Breast epithelium (tissue), 4 donors: Measurements from ENCODE around the gene TRIM36. TPM values are rescaled to one million over a fixed set of nuclear protein-coding genes. Genes with fewer than 3 reads are reported as not detected.
A peak's percentile ranks its signal among the peaks of the same experiment; 100 is the strongest.

Experiments
- DNase-seq, 2 donors: peaks; one replicate each; pipeline ENCODE4 v3.0.0-alpha.2; 2019; ENCODE audit warnings: low spot score in 2 of 2
- H3K27ac ChIP-seq, 2 donors: fragments of 200-600 bp; sonication (generic) in 1 of 2; one replicate each; pipeline ENCODE4 v1.5.1; 2016 to 2019; ENCODE audit warnings: mild to moderate bottlenecking in 1 of 2
- H3K27me3 ChIP-seq, 2 donors: fragments of 200-600 bp; sonication (generic) in 1 of 2; one replicate each; pipeline versions ENCODE4 v1.5.1 to v1.6.0; 2017 to 2019; ENCODE audit warnings: control low read depth in 1 of 2, mild to moderate bottlenecking in 1 of 2
- H3K36me3 ChIP-seq: fragments of 200-600 bp; one replicate; pipeline ENCODE4 v1.5.1; 2019
- H3K4me1 ChIP-seq, 2 donors: fragments of 200-600 bp; sonication (generic); one replicate each; pipeline ENCODE4 v1.5.1; 2016 to 2019; ENCODE audit warnings: control low read depth in 1 of 2
- H3K4me3 ChIP-seq, 3 donors: fragments of 200-600 bp; sonication (generic); 1 replicate in 2 of 3; 2 replicates in 1 of 3; pipeline ENCODE4 v1.5.1; 2016 to 2019; ENCODE audit warnings: mild to moderate bottlenecking in 3 of 3, moderate library complexity in 2 of 3
- H3K9me3 ChIP-seq, 2 donors: fragments of 200-600 bp; sonication (generic) in 1 of 2; one replicate each; pipeline ENCODE4 v1.5.1; 2016 to 2019; ENCODE audit warnings: control low read depth in 1 of 2
- CTCF ChIP-seq, 3 donors: fragments of 450-650 bp; IDR thresholded peaks; one replicate each; pipeline ENCODE4 v1.5.1; 2016 to 2017; ENCODE audit warnings: antibody characterized with exemption in 3 of 3, mild to moderate bottlenecking in 3 of 3, moderate library complexity in 3 of 3
- POLR2A ChIP-seq: fragments of 450-650 bp; IDR thresholded peaks from one replicate; pipeline ENCODE4 v1.6.1; 2016; ENCODE audit warnings: antibody characterized with exemption, mild to moderate bottlenecking, moderate library complexity
- POLR2AphosphoS5 ChIP-seq, 3 donors: sonication (generic); formaldehyde crosslinking; IDR thresholded peaks; one replicate each; pipeline ENCODE4 v1.6.1; 2017; ENCODE audit warnings: antibody characterized with exemption in 3 of 3
- intact Hi-C: fragments of 100-400 bp; cut with DNase I; formaldehyde crosslinking; loops from one replicate; pipeline ENCODE4 v1.15.1; 2023; ENCODE audit warnings: low total_unique reads
- total RNA-seq, 3 donors: library from RNA; depleted of rRNA; stranded (reverse); fragments of >200 nt; gene quantifications; one replicate each; pipeline ENCODE4 v1.1.0, GENCODE V29; 2016

TRIM36 gene, protein sequence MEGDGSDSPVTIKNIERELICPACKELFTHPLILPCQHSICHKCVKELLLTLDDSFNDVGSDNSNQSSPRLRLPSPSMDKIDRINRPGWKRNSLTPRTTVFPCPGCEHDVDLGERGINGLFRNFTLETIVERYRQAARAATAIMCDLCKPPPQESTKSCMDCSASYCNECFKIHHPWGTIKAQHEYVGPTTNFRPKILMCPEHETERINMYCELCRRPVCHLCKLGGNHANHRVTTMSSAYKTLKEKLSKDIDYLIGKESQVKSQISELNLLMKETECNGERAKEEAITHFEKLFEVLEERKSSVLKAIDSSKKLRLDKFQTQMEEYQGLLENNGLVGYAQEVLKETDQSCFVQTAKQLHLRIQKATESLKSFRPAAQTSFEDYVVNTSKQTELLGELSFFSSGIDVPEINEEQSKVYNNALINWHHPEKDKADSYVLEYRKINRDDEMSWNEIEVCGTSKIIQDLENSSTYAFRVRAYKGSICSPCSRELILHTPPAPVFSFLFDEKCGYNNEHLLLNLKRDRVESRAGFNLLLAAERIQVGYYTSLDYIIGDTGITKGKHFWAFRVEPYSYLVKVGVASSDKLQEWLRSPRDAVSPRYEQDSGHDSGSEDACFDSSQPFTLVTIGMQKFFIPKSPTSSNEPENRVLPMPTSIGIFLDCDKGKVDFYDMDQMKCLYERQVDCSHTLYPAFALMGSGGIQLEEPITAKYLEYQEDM
- 1 to 10 TPM; 1.8 to 7.2 (median 6.9) TPM for total RNA-seq

DNA sequence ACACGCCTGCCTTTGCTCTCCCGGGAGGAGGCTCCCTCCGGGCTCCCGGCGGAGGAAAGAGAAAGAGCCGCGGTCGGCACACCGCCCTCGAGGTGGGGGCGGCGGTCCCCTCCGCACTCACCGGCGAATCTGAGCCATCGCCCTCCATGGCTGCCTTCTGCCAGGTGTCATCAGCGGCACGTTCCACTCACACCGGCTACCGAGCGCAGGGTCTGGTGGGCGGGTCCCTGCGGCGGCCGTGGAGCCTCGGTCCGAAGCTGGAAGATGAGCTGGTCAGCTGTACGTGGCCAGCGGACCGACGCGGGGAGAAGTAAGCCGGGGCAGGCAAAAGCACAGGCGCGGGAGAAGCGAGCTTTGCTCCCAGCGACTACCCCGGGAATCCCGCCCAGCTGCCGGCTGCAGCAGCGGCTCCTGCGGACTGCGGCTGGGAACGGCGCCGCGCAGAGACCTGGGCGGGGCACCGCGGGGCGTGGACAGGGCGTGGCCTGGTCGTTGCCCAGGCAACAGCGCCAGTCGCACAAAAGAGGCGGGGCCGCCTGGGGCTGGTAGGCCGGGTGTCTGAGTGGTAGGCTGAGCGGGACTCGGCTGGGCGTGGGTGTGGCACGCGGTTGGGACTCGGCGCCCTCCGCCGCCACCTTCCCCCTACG is at the start of gene TRIM36:
Gene TRIM36 (minus strand): TSS at position 422 of the 647 bp plus-strand sequence. CDS start 274 bp downstream, at position 148.
- Histone ChIP-seq H3K27ac (peak within 1 kb of the TSS; percentile 45 to 81), H3K4me3 (peak within 1 kb of the TSS; percentile 58 to 79 (median 64)), H3K36me3 (no peaks in the 10 kb centered on the region), H3K9me3 (no peaks in the 10 kb centered on the region), H3K27me3 (peaks cover 0 to 25% of the 10 kb centered on the region in 2 donors), H3K4me1 (no peaks in the 10 kb centered on the region)
- peak; percentile 88 to 97 for DNase-seq
- intact Hi-C loops: loop anchor here (5.0 kb wide), 1 partner anchor 1478 kb away; no protein-coding TSS in a partner anchor
- no peak for TF ChIP-seq CTCF (IDR thresholded peaks at IDR 0.05)
- peak in 1 of 3 donors; percentile 53 for TF ChIP-seq POLR2AphosphoS5 (IDR thresholded peaks at IDR 0.05)

DNA sequence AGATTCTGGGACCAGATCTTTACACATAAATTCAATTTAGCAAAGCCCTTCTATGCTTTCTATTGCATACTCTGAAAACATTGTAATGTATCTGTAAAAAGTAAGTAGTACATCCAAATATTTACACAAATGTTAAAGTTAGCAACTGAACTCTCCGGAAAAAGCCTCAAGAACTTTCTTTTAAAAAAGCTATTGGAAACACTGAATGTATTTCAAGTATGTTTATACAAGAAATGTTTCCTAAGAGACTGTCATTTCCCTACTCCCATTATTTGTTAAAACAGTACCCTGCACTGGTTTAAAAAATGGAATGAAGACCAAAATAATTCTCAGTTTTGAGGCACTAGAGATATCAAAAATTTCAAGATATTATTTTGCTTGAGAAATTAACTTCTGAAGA is 44.8 kb upstream of the TRIM36 start:
- Histone ChIP-seq H3K27me3 (no peaks in the 10 kb centered on the region), H3K4me1 (no peaks in the 10 kb centered on the region), H3K36me3 (no peaks in the 10 kb centered on the region), H3K9me3 (no peaks in the 10 kb centered on the region), H3K27ac (no peak overlapping the region), H3K4me3 (no peak overlapping the region)
- TF ChIP-seq POLR2A: no peak
- TF ChIP-seq POLR2AphosphoS5 (IDR thresholded peaks at IDR 0.05): no peak
- no peak for TF ChIP-seq CTCF (IDR thresholded peaks at IDR 0.05)
- intact Hi-C loops: no loop called here
- DNase-seq: no peak

DNA sequence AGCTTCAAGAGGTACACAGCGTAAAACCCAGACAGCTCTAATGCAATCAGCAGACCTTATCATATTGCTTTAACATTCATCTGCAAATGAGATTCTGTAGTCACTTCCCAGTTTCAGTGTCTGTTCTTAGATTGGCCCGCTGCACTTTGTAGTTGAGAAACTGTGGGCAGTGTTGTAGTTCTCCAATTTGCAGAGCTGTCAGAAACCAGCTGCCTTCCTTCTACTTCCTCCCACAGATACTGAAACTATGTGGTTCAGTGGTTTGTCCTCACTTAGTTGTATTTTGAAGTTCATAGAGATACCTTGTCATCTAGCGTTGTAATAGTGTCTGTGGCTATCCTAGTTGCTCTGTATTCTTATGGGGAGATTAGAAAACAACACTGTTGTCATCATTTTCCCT is 39.6 kb upstream of the TRIM36 start:
- Histone ChIP-seq H3K4me1 (no peaks in the 10 kb centered on the region), H3K27me3 (no peaks in the 10 kb centered on the region), H3K36me3 (no peaks in the 10 kb centered on the region), H3K4me3 (no peak overlapping the region), H3K27ac (no peak overlapping the region), H3K9me3 (no peaks in the 10 kb centered on the region)
- intact Hi-C loops: no loop called here
- TF ChIP-seq CTCF (IDR thresholded peaks at IDR 0.05): no peak
- DNase-seq: no peak

- no peak for TF ChIP-seq CTCF (IDR thresholded peaks at IDR 0.05)
- no peak for TF ChIP-seq POLR2AphosphoS5 (IDR thresholded peaks at IDR 0.05)
- Histone ChIP-seq H3K27ac (no peak overlapping the region), H3K4me1 (no peaks in the 10 kb centered on the region), H3K27me3 (no peaks in the 10 kb centered on the region), H3K9me3 (no peaks in the 10 kb centered on the region), H3K36me3 (no peaks in the 10 kb centered on the region), H3K4me3 (no peak overlapping the region)
- DNase-seq: no peak
- intact Hi-C loops: no loop called here
Measured at GRCh38 chr5:115202952-115203351, 33.2 kb upstream of the TRIM36 start.

GRCh38 chr5:115196161-115196560 is 26.5 kb upstream of the TRIM36 start:
- intact Hi-C loops: no loop called here

More at GRCh38 chr5:115196161-115196560, 26.5 kb upstream of the TRIM36 start:
- H3K4me3 ChIP-seq: no peak overlapping the region
- H3K36me3 ChIP-seq: no peaks in the 10 kb centered on the region
- no peaks in the 10 kb centered on the region for H3K4me1 ChIP-seq
- H3K9me3 ChIP-seq: no peaks in the 10 kb centered on the region
- no peak for DNase-seq
- no peak overlapping the region for H3K27ac ChIP-seq
- TF ChIP-seq POLR2A (no peak), POLR2AphosphoS5 (IDR thresholded peaks at IDR 0.05) (no peak), CTCF (IDR thresholded peaks at IDR 0.05) (no peak)
- H3K27me3 ChIP-seq: no peaks in the 10 kb centered on the region
